HG02798 (cell line): ENCODE measurements around the gene NOS1AP.

Experiments used
- ATAC-seq: cut with Tn5 transposase; IDR thresholded peaks from one replicate; pipeline ENCODE4 v1.9.1; 2021; ENCODE audit warnings: mild to moderate bottlenecking; ENCODE audit not compliant: unreplicated experiment, poor library complexity

NOS1AP gene

DNA sequence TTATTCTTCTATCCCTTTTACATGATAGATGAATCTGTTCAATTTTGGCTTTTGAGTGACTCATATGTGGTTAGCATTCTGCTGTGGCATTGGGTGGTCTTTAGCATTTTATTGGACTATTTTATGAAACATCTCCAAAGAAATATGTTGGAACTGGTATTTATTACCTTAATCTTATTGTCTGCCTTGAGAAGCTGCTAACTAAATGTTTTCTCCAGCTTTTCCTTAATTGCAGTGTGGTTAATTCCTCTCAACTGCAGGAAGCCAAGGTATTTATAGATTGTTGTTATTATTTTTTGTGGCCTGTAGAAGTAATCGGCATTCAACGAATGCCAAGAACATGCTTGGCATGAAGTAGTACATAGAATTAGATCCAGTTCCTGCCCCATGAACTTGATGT is 64.1 kb downstream of the NOS1AP start:
- no peak for ATAC-seq

- no peak for ATAC-seq
Observed at GRCh38 chr1:162134646-162135045, 65.2 kb downstream of the NOS1AP start.

DNA sequence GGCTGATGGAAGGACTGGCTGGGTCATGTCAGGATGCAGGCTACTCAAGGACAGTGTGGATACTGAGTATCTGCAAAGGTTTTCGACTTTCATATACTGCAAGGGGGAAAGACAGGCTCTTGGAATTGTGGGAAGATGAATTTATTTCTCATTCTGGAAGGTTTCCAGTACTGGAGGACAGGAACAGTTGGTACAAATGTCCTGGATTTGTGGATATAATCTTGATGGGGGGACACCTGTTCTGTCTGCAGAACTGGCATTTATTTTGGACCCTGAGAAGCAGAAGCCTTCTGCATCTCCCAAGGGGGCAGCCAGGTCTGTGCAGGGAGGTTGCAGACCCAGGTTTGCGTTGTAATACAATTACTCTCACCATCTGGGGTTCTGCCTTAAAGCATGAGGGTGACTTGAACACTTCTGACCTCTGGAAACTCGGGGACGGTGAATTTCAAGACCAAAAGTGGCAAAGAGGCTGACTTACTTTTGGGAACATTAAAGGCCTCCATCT is 65.8 kb downstream of the NOS1AP start:
- no peak for ATAC-seq

DNA sequence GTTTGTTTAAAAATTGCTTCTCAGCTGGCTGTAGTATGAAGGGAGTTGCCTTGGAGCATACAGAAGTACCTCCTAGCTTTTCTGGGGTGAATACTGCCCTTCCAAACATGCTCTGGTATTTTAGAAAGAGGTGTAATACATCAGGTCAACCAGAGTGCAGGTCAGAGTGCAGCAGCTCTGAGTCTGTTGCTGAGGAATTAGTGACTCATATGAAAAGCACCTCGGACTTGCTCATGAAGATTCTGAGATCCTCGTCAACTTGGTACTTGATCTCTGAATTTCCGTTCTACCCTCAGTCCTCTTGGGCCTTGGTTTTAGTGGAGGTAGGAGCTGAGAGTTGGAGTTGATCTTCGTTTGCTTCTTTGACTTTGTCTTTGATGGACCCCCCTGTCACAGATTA is 67.3 kb downstream of the NOS1AP start:
- no peak for ATAC-seq

DNA sequence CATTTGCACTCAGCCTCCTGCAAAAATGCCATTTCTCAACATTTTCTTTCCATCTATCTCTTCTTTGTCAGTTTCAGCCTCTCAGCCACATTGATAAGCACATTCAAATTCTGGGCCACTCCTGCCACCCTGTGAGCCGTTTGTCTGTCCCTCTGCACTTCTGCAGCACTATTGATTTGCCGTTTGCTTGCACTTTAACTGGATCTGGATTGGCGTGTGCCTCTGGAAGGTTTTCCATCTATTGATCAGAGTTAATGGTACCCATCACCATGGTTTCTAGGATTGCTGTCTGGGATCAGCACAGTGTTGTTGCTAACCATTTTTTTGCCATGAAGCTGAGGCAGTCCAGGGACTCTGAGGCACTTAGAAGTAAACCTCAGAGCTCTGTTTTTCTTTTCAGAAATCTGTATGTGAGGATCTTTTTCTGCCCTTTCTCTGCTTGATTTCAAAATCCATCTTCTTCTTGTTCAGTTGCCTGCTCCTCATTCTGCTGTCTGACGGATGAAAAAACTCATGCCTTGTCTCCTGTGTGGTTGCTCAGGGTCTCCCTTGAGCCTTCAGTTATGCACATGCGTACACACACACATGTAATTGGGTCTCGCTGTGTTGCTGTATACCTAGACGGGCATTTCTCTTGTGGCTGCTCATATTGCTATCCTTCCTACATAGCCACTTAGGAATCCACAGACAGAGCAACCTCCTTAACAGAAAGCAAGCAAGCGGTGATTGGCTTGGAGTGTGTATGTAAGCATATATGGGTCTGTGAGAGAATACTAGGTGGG is 67.9 kb downstream of the NOS1AP start:
- ATAC-seq = no peak

- no peak for ATAC-seq
Observed at GRCh38 chr1:162138112-162138511, 68.6 kb downstream of the NOS1AP start.

DNA sequence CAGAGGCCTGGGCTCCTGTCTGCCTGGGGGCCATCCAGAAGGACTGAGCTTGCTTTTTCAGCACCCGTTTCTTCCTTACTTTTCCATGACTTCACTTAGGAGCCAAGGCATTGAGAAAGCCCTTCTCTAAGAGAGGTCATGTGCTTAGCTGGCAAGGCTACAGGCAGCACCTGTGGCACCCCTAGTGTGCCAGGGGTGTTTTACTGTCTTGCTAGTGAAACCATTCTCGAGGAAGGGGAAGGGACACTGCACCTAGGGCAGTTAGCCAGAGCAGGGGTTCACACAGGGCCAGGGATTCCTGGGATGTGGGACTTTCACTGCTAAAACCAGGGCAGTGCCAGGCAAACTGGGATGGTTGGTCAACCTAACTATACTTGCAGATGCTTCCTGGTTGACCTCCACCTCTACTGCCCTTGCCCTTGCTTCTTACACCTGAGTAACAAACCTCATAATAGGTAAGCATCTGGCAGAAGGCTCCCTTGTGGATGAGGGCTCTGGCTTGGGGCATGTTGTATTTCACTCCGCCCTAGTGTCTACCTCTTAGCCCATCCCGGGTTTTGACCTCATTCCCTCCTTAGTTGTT is 69.2 kb downstream of the NOS1AP start:
- ATAC-seq = no peak

GRCh38 chr1:162139211-162139610 is 69.7 kb downstream of the NOS1AP start:
- ATAC-seq = no peak

DNA sequence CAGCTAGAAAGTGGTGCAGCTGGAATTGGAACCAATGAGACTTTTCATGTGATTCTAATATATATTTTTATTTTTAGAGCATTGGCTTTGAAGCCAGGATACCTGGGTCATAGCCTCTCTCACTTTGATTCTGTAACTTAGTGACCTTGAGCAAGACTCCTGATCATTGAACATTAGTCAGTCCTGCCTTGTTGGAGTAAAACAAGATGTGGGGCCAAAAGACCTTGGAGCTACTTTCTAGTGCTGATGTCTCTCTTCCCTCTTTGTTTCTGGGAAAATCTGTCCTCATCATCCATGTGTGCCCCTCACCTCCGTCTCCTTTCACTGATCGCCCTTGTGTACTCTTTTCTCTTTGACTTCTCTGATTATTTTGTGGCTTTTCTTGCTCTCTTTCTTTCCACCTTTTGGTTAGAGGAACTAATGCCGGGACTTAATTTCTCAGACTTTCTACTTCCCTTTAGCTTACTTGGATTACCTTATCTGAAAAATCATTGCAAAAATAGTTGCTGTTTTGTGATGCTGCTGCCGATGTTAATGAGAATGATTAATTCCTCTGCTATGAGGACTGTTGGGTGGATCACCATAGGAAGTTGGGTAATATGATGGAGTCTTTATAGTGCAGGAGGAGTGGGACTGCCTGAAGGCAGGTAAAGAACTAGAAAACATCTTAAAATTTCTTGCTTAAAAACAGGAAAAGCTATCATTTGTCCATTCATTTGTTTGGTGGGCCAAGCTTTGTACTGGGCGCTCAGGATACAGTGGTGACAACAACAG is 72.0 kb downstream of the NOS1AP start:
- ATAC-seq = no peak

DNA sequence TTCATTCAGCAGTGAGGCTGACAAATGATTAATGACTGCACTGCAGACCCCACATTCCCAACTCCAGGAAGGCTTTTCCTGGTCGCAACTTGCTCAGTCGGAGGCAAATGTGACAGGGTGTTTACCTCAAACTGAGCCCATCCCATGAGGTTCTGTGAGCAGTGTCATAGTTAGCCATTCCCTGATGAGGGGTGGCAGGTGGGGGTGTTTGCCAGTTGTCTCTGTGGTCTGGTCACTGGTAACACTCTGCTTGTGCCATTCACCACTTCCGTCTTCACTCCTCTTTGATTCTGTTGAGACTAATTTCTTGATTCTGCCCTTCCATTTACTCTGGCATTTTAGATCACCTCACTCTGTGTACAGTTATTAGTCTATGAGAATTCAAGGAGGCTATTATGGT is 73.5 kb downstream of the NOS1AP start:
- no peak for ATAC-seq

DNA sequence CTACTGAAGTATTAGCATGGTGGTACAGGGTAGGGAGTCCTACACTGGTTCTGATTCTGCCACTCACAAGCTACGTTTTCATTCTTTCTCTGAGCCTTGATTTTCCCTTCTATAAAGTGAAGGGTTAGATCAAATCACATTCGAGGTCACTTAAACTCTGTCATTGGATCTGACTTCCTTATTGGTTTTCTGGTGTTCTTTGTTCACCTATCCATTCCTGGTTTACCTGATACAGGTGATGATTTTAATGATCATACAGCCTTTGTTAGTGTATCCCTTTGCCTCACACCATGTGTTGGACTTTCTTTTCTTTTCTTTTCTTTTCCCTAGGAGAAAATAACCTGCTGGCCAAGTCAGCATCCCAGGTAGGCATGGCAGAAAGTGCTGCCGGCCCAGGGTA is 74.8 kb downstream of the NOS1AP start:
- ATAC-seq = no peak

DNA sequence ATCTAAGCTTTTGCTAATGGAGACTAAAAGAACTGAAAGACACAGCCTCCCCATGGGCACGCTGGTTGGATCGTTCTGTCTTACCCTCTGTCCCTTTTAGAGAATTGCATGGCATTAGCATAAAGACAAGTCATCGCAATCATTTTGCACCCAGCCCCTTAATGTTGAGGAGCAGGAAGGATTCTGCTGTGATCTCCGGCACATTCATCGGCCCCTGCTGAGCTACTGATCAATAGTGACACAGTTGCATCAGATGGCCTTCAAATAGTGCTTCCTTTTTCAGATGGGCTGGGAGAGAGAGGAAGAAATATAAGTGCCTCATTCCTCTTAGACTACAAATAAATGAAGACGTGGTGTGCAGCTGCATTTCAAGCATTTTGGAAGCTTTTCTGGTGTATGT is 75.4 kb downstream of the NOS1AP start:
- ATAC-seq = no peak

DNA sequence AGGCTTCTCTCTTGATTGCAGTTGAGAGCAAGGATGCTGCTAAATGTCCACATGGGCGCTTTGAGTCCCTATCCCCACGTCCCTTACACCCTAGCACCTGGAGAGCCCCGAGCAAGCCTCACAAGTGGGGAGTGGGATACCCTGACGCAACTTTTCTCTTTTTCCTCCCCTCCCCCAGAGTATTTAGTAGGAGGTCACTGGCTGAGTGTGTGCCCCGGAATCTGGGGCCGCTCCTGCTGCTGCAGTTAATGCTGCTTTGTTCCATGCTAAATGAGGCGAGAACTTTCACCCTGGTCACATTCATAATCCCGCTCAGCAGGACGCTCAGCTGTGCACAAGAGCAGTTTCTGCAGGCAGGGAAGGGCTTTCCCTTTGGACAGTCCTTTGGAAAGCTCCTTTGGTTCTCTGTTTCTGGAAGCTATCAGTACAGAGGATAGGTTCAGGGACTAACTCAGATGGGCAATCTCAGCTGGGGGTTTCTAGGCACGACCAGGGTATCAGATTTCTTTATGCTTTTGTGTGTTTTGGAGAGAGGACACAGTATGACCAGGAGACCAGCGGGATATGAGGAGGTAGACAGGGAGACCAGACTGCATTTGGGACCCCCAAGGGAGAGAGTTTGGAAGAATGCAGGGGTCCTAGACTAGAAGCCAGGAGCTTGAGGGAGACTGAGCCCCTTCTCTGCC is 75.9 kb downstream of the NOS1AP start:
- ATAC-seq = no peak

GRCh38 chr1:162145966-162146696 is 76.6 kb downstream of the NOS1AP start:
- ATAC-seq = no peak

GRCh38 chr1:162147760-162148159 is 78.3 kb downstream of the NOS1AP start:
- no peak for ATAC-seq

- ATAC-seq = no peak
Observed at GRCh38 chr1:162150112-162150511, 80.6 kb downstream of the NOS1AP start.

DNA sequence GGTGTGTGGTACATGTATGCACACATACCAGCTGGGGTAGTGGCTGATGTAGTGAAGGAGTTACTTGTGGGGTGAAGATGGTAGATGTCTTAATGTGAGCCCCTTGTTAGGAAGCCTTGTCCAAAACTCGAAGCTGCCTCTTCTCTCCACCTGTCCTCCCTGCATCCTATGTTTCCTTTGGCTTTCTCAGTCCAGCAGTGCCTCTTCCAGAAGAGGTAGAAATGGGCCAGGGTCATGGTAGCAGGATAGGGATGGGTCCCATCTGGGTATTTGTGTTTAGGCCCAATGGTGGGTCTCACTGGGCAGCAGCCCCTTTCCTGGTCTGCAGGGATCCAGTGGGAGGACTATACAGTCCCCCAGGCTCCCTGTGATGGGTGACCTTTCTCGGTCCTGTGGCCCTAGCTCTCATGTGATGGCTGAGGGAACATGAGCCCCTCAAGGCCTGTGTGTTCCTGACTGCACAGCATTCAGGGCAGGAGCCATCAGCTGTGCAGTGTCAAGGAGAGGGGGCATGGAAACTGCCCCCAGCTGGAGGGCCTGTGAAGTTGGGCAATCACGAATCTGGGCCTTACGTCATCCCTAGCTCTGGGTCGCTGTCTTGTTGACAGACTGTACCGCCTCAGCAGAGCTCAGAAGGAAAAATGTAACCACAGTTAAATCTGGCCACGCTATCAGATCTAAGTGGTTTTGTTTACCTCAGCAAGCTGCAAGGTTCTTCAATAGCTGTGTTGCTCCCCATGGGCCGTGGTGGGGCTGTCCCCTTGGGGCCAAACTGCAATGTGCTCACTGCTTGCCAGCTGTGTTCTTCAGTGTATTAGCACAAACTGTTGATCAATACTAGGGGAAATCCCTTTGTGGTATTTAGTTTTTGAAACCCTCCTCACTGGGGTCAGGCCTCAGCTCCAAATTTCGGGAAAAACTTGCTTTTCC is 82.7 kb downstream of the NOS1AP start:
- no peak for ATAC-seq

GRCh38 chr1:162153374-162153773 is 83.9 kb downstream of the NOS1AP start:
- no peak for ATAC-seq

- no peak for ATAC-seq
Observed at GRCh38 chr1:162157469-162157868, 88.0 kb downstream of the NOS1AP start.
